NT2/D1 (cell line): ENCODE data around the gene CLEC2L.

ENCODE experiments used
- SUZ12 ChIP-seq: IDR thresholded peaks from 2 replicates; pipeline ENCODE4 v1.6.1; 2011; ENCODE audit not compliant: insufficient read length, insufficient read depth; ENCODE audit errors: extremely low read depth
- ZNF274 ChIP-seq: IDR thresholded peaks from 2 replicates; pipeline ENCODE4 v1.6.1; 2011; ENCODE audit warnings: mild to moderate bottlenecking, low read depth, low read length

- TF ChIP-seq ZNF274, result no peak
- TF ChIP-seq SUZ12, result no peak
Observed at GRCh38 chr7:139479620-139480019, 43.9 kb upstream of the CLEC2L start.
